ENCODE results near the gene TFR2. TPM values are rescaled to one million over a fixed set of nuclear protein-coding genes. Genes with fewer than 3 reads are reported as not detected.

TFR2 gene
- total RNA-seq, 1 donor from 2014 or later = 21.2 TPM

GRCh38 chr7:100626055-100626454 lies 15.3 kb downstream of the TFR2 start:
- Mint-ChIP-seq H3K9me3 (no peaks in the 10 kb centered on the region), H3K4me1 (peaks cover 44% of the 10 kb centered on the region), H3K4me3 (peak overlapping the region; percentile 82), H3K27me3 (no peaks in the 10 kb centered on the region), H3K27ac (no peak overlapping the region), H3K36me3 (ENCODE audit: low read depth) (peaks cover 22% of the 10 kb centered on the region)
- intact Hi-C loops (cut with micrococcal nuclease) = loop anchor here (1.0 kb wide), 2 partner anchors 14 to 47 kb away; partner anchors contain the start of genes GNB2 and MOSPD3
- DNase-seq = no peak

GRCh38 chr7:100623951-100624824 lies 17.2 kb downstream of the TFR2 start:
- H3K27me3 Mint-ChIP-seq = no peaks in the 10 kb centered on the region
- H3K9me3 Mint-ChIP-seq = no peaks in the 10 kb centered on the region
- peak overlapping the region; percentile 55 for H3K4me3 Mint-ChIP-seq
- DNase-seq = peak; percentile 77
- peaks cover 23% of the 10 kb centered on the region for H3K36me3 Mint-ChIP-seq (ENCODE audit: low read depth)
- peak overlapping the region; percentile 54 for H3K27ac Mint-ChIP-seq
- peaks cover 38% of the 10 kb centered on the region for H3K4me1 Mint-ChIP-seq
- intact Hi-C loops (cut with micrococcal nuclease) = no loop called here

GRCh38 chr7:100621554-100621953 lies 19.8 kb downstream of the TFR2 start:
- DNase-seq = no peak
- intact Hi-C loops (cut with micrococcal nuclease) = no loop called here
- Mint-ChIP-seq H3K4me3 (no peak overlapping the region), H3K9me3 (no peaks in the 10 kb centered on the region), H3K36me3 (ENCODE audit: low read depth) (peaks cover 14% of the 10 kb centered on the region), H3K4me1 (peaks cover 28% of the 10 kb centered on the region), H3K27me3 (no peaks in the 10 kb centered on the region), H3K27ac (no peak overlapping the region)

- Mint-ChIP-seq H3K27ac (no peak overlapping the region), H3K4me1 (peaks cover 21% of the 10 kb centered on the region), H3K9me3 (no peaks in the 10 kb centered on the region), H3K27me3 (no peaks in the 10 kb centered on the region), H3K36me3 (ENCODE audit: low read depth) (peaks cover 14% of the 10 kb centered on the region), H3K4me3 (no peak overlapping the region)
- intact Hi-C loops (cut with micrococcal nuclease) = no loop called here
- no peak for DNase-seq
Observed at GRCh38 chr7:100620804-100621203, 20.5 kb downstream of the TFR2 start.

- intact Hi-C loops (cut with micrococcal nuclease) = no loop called here
- Mint-ChIP-seq H3K27ac (no peak overlapping the region), H3K27me3 (no peaks in the 10 kb centered on the region), H3K36me3 (ENCODE audit: low read depth) (peaks cover 14% of the 10 kb centered on the region), H3K9me3 (no peaks in the 10 kb centered on the region), H3K4me1 (peaks cover 15% of the 10 kb centered on the region), H3K4me3 (no peak overlapping the region)
- DNase-seq = no peak
Observed at GRCh38 chr7:100620239-100620638, 21.1 kb downstream of the TFR2 start.

- Mint-ChIP-seq H3K27ac (no peak overlapping the region), H3K27me3 (peaks cover 4% of the 10 kb centered on the region), H3K36me3 (ENCODE audit: low read depth) (peaks cover 6% of the 10 kb centered on the region), H3K9me3 (no peaks in the 10 kb centered on the region), H3K4me3 (no peak overlapping the region), H3K4me1 (peaks cover 16% of the 10 kb centered on the region)
- DNase-seq = no peak
- intact Hi-C loops (cut with micrococcal nuclease) = loop anchor here (5.0 kb wide), 1 partner anchor 93 kb away; the partner anchor contains the start of gene POP7
Observed at GRCh38 chr7:100614308-100614861, 27.0 kb downstream of the TFR2 start.

GRCh38 chr7:100613412-100614175 lies 27.8 kb downstream of the TFR2 start:
- DNase-seq = peak; percentile 65
- Mint-ChIP-seq H3K4me1 (peaks cover 16% of the 10 kb centered on the region), H3K27me3 (peaks cover 5% of the 10 kb centered on the region), H3K9me3 (no peaks in the 10 kb centered on the region), H3K4me3 (peak overlapping the region; percentile 97), H3K36me3 (ENCODE audit: low read depth) (peaks cover 6% of the 10 kb centered on the region), H3K27ac (peak overlapping the region; percentile 3)
- intact Hi-C loops (cut with micrococcal nuclease) = loop anchor here (5.0 kb wide), 1 partner anchor 94 kb away; the partner anchor contains the start of gene POP7

- Mint-ChIP-seq H3K4me3 (peak overlapping the region; percentile 97), H3K4me1 (peaks cover 16% of the 10 kb centered on the region), H3K9me3 (no peaks in the 10 kb centered on the region), H3K36me3 (ENCODE audit: low read depth) (peaks cover 6% of the 10 kb centered on the region), H3K27ac (no peak overlapping the region), H3K27me3 (peaks cover 5% of the 10 kb centered on the region)
- peak; percentile 76 for DNase-seq
- intact Hi-C loops (cut with micrococcal nuclease) = loop anchor here (1.0 to 5.0 kb wide), 6 partner anchors 13 to 184 kb away; partner anchors contain the start of genes FBXO24, GIGYF1, GNB2 and LRCH4
Observed at GRCh38 chr7:100612730-100613390, 28.5 kb downstream of the TFR2 start.

GRCh38 chr7:100611983-100612729 lies 29.2 kb downstream of the TFR2 start, which contains the start of gene MOSPD3:
MOSPD3 (plus strand) TSS chr7:100612540; CDS start chr7:100612792, 252 bp downstream.
- Mint-ChIP-seq H3K4me1 (peaks cover 18% of the 10 kb centered on the region), H3K27ac (peak within 1 kb of the TSS; percentile 100), H3K4me3 (peak within 1 kb of the TSS; percentile 97), H3K9me3 (no peaks in the 10 kb centered on the region), H3K27me3 (peaks cover 9% of the 10 kb centered on the region), H3K36me3 (ENCODE audit: low read depth) (peaks cover 6% of the 10 kb centered on the region)
- intact Hi-C loops (cut with micrococcal nuclease) = loop anchor here (1.0 to 5.0 kb wide), 6 partner anchors 14 to 183 kb away; partner anchors contain the start of genes FBXO24, GIGYF1, GNB2 and LRCH4
- DNase-seq = peak; percentile 100

GRCh38 chr7:100609958-100610357 lies 31.4 kb downstream of the TFR2 start:
- Mint-ChIP-seq H3K4me1 (peaks cover 29% of the 10 kb centered on the region), H3K27ac (no peak overlapping the region), H3K27me3 (peaks cover 13% of the 10 kb centered on the region), H3K36me3 (ENCODE audit: low read depth) (peaks cover 6% of the 10 kb centered on the region), H3K9me3 (no peaks in the 10 kb centered on the region), H3K4me3 (peak overlapping the region; percentile 9)
- intact Hi-C loops (cut with micrococcal nuclease) = loop anchor here (5.0 kb wide), 1 partner anchor 97 kb away; the partner anchor contains the start of gene POP7
- no peak for DNase-seq

- H3K36me3 Mint-ChIP-seq (ENCODE audit: low read depth) = no peaks in the 10 kb centered on the region
- peak; percentile 59 for DNase-seq
- H3K9me3 Mint-ChIP-seq = no peaks in the 10 kb centered on the region
- no peak overlapping the region for H3K27ac Mint-ChIP-seq
- intact Hi-C loops (cut with micrococcal nuclease) = no loop called here
- peaks cover 13% of the 10 kb centered on the region for H3K27me3 Mint-ChIP-seq
- peaks cover 28% of the 10 kb centered on the region for H3K4me1 Mint-ChIP-seq
- peak overlapping the region; percentile 12 for H3K4me3 Mint-ChIP-seq
Observed at GRCh38 chr7:100607111-100607510, 34.2 kb downstream of the TFR2 start.

- peaks cover 13% of the 10 kb centered on the region for H3K27me3 Mint-ChIP-seq
- H3K36me3 Mint-ChIP-seq (ENCODE audit: low read depth) = no peaks in the 10 kb centered on the region
- H3K4me1 Mint-ChIP-seq = peaks cover 26% of the 10 kb centered on the region
- intact Hi-C loops (cut with micrococcal nuclease) = no loop called here
- peak overlapping the region; percentile 88 for H3K4me3 Mint-ChIP-seq
- H3K9me3 Mint-ChIP-seq = no peaks in the 10 kb centered on the region
- H3K27ac Mint-ChIP-seq = no peak overlapping the region
- peak; percentile 57 for DNase-seq
Observed at GRCh38 chr7:100606313-100606712, 35.0 kb downstream of the TFR2 start.
